Sigmoid colon (tissue), 4 donors: ENCODE measurements around the gene LTBP3.

Source experiments
- EP300 ChIP-seq, 4 donors: sonication (generic); formaldehyde crosslinking; IDR thresholded peaks; one replicate each; pipeline ENCODE4 v1.6.1; 2017; ENCODE audit warnings: antibody characterized with exemption in 4 of 4
- TF ChIP-seq, protein P1 (sequence below), 4 experiments: fragments of 450-650 bp in 3 of 4; fragments of 200-600 bp in 1 of 4; IDR thresholded peaks; one replicate each; pipeline ENCODE4 v1.5.1; 2016 to 2019; ENCODE audit warnings: antibody characterized with exemption in 4 of 4, mild to moderate bottlenecking in 3 of 4, moderate library complexity in 2 of 4

DNA sequence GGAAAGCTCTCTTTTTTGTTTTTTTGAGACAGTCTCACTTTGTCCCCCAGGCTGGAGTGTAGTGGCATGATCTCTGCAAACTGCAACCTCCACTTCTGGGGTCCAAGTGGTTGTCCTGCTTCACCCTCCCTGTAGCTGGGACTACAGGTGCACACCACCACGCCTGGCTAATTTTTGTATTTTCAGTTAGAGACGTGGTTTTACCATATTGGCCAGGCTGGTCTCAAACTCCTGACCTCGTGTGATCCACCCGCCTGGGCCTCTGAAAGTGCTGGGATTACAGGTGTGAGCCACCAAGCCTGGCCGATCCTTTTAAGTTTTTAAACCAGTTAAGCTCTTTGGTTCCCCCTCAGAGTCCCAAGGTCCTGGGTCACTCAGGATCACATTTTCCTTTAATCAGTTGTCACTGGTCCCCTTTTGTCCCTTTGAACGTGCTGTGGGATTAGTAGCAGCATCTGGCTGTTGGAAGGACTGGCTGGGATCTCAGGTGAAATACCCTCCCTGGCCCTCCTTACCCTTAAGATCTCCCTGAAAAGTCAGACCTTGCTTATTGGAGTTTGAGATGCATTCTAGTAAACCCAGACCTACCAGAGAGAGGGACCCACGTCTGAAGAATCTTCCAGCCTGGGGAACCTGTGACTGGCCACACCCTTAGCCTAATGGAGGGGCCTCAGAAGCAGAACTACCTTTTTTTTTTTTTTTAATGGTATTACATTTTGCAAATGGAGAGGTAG, 51.2 kb downstream of the LTBP3 start:
- TF ChIP-seq EP300 (IDR thresholded peaks at IDR 0.05) = no peak
- TF ChIP-seq, protein P1, sequence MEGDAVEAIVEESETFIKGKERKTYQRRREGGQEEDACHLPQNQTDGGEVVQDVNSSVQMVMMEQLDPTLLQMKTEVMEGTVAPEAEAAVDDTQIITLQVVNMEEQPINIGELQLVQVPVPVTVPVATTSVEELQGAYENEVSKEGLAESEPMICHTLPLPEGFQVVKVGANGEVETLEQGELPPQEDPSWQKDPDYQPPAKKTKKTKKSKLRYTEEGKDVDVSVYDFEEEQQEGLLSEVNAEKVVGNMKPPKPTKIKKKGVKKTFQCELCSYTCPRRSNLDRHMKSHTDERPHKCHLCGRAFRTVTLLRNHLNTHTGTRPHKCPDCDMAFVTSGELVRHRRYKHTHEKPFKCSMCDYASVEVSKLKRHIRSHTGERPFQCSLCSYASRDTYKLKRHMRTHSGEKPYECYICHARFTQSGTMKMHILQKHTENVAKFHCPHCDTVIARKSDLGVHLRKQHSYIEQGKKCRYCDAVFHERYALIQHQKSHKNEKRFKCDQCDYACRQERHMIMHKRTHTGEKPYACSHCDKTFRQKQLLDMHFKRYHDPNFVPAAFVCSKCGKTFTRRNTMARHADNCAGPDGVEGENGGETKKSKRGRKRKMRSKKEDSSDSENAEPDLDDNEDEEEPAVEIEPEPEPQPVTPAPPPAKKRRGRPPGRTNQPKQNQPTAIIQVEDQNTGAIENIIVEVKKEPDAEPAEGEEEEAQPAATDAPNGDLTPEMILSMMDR (IDR thresholded peaks at IDR 0.05) = no peak
